HG03060 (cell line): ENCODE results near the gene SLC35B4.
A peak's percentile ranks its signal among the peaks of the same experiment; 100 is the strongest.
"Not testable (repeated sequence)": the region's sequence is repeated elsewhere in the genome, so short reads cannot be mapped to it uniquely, and the experiment has no call there.

Source experiments
- ATAC-seq: cut with Tn5 transposase; IDR thresholded peaks from one replicate; pipeline ENCODE4 v1.9.1; 2021; ENCODE audit warnings: low read depth, moderate number of reproducible peaks; ENCODE audit not compliant: unreplicated experiment

The SLC35B4 gene

DNA sequence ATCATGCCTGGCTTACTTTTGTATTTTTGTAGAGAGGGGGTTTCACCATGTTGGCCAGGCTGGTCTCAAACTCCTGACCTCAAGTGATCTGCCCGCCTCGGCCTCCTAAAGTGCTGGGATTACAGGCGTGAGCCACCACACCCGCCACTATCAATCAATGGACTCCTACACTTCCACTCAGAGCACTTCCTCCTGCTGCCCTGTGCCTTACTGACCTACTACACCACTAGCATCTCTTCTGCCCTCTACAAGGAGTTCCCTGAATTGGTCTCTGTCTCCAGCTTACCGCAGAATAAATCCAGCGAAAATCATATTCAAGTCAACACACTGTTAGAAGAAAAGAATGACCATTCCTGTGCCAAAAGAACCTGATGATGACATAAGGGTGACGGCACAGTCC, 20.7 kb downstream of the SLC35B4 start:
- ATAC-seq, result not testable (repeated sequence)

DNA sequence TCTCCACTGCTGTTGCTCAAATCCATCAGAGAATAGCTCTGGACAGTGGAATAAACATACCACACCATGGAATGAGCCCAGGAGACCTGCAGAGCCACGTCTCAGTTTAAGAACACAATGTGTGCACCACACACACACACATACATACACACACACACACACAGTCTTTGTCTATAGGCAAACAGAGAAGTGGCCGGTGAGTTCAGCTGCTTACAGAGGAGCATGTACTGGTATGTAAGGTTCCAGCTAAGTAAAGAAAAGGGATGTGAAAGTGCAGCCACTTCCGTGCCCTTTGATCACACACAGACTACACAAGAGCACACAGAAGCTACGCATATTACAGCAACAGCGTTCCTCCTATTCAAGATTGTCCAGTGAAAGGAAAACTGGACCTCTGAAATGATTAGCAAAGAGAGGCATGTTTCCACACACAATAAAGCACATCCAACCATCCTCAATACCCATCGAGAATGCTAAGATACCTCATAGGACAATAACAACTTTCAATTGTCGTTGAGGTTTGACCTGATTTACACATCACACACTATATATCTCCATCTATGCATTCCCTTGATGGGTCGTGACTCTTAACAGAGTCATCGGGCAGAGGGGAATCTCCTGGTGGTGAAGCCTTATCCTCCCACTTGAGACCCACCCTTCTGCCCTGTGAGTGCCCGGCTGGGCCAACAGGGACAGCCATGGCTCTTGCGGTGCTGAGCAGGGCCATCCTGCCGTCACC, 23.6 kb downstream of the SLC35B4 start:
- ATAC-seq, result peak; percentile 100

DNA sequence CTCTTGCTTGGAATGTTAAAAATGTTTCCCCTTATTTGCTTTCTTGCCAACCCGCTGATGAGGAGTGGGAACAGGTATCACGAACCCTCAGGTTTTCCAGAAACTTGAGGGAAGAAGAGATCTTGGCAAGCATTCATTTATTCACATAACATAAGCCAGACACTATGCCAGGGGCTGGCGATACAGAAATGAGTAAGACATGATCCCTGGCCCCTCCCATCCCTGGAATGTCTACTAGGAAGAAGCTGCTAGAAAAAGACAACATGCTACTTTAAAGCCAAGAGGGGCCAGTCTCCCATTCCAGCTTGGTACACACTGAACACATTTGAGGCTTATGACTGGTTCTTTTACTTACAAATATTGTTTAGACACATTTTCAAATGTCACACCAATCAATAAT, 26.4 kb downstream of the SLC35B4 start:
- ATAC-seq, result no peak

DNA sequence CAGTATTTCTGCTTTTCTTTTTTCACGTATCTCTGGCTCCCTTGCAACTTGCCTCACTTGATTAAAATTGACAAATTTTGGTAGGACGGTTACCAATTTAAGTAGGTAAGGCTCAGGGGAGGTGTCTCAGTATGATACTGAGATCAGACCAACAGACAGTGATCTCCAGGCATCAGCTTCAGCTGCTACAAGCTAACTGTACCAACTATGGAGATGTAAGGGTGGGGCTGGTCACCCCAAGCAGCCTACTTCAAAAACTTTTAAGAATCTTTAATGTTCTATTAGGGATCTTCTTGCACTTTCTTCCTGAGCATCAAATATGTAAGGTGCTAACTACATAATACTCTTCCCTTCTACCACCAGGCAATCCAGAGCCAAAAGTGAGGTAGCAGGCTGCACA, 26.9 kb downstream of the SLC35B4 start:
- no peak for ATAC-seq

DNA sequence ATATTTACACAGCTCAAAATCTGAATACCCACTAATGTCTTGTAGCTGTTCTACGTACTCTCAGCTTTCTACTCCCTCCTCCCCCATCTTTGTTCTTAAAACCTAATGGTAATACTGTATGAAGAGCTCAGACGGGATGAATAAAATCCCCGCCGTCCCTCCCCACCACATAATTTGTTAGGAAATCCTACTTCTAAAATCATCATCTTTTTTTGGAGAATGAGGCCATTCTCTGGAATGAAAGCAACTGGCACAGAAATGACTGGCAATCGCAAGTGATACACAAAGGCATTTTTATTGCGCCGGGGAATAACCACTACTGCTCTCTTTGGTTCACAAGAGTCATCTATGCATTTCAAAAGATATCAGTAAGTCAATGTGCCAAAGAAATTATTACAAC, 27.3 kb downstream of the SLC35B4 start:
- no peak for ATAC-seq

DNA sequence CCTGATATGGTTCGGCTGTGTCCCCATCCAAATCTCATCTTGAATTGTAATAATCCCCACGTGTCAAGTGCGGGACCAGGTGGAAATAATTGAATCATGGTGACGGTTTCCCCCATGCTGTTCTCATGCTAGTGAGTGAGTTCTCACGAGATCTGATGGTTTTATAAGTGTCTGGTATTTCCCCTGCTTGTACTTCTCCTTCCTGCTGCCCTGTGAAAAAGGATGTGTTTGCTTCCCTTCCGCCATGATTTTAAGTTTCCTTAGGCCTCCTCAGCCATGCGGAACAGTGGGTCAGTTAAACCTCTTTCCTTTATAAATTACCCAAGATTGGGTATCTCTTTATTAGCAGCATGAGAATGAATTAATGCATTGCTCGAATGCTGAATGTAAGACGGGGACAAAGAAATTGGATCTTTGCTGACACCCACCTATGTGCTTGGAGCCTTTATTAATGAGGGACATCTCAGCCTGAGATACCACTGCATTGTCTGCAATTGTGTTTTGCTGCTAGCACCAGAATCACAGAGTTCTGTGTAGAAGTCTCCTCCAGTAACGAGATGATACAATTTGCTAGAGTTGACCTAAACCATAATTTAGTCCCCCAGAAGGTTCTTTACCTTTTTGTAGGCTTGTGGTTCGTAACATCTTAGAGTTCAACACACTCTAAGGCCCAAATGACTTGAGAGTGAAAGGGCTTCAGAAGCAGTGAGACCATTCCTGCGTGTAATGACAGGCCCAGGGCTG, 28.6 kb downstream of the SLC35B4 start:
- ATAC-seq, result no peak

DNA sequence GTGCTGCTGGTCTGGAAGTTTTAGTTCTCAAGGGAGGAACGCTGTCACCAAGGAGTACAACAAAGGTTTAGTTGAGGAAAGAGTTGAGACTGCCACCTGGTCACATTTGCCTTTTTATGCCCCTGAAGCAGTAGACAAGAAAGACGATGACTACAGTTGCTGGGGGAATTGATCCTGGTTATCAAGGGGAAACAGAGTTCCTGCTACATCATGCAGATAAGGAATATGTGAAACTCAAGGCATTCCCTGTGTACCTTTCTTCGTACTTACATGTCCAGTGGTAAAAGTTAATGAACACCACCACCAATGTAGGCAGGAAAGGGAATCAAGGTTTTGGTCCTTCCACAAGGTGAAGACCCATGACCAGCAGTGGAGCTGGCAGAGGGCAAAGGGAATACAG, 31.8 kb downstream of the SLC35B4 start:
- ATAC-seq, result no peak

DNA sequence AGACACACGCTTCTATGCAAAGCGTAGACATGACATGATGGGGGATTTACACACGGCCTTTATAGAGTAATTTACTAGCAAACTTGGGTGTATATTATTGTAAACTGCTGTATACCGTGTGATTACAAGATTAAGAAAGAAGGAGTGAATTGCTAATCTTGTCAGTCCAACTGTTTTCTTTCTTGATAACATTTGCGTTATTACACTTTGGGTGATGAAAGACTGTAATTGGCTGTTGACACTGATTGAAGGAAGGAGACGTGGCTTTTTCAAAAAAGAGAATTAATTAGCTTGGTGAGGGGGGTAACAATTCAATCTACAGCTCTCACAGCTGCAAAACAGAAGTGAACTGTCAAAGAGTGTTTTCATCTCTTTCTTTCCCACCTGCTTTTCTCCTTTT, 32.7 kb downstream of the SLC35B4 start:
- ATAC-seq, result no peak

DNA sequence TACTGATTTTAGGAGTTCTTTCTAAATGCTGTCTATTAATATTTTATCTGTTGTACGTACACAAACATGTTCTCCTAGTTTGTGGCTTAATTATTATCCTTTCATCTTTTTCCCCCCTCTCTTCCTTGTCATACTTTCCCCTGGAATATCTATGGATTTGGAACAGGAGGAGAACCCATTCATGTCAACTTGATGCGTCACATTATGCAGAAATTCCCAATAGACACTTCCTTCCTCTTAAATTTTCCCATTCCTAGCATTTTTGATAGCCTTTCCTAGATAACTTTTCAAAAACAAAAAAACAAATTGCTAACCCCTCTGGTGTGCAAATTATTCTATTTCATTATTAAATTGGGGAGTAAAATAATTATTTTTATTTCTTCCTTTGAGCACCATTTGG, 36.2 kb downstream of the SLC35B4 start:
- no peak for ATAC-seq

DNA sequence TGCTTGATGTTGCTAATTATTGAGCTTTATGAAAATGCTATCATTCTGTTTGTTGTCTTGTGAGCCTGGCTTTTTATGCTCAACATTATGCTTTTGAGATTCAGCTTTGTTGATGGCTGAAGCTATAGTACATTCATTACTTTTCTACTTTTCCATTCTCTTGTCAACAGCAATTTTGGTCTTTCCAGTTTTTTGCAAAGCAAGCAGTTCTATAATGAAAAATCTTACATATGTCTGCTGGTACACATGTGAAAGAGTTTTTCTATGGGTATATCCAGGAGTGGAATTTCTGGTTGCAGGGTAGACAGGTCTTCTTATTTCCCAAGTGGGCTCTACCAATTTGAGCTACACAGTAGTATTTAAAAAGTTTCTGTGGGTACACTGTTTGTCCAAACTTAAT, 36.8 kb downstream of the SLC35B4 start:
- no peak for ATAC-seq

DNA sequence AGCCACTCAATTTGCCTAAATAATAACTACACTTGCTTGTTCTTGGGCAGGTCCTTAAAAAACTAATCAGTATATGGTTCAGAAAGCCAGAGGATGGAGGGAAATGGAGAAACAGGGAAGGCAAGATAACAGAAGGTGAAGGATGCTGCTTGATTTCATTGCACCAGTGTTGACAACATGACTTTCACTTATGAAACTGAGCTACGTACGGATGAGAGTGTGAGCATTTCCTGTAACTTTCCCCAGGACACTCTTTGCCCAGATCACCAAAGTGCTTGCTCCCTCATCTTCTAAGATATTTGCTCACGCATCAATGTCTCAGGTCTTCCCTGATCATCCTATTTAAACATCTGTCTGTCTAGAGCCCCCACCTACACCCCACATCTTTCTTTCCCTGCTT, 37.4 kb downstream of the SLC35B4 start:
- no peak for ATAC-seq

DNA sequence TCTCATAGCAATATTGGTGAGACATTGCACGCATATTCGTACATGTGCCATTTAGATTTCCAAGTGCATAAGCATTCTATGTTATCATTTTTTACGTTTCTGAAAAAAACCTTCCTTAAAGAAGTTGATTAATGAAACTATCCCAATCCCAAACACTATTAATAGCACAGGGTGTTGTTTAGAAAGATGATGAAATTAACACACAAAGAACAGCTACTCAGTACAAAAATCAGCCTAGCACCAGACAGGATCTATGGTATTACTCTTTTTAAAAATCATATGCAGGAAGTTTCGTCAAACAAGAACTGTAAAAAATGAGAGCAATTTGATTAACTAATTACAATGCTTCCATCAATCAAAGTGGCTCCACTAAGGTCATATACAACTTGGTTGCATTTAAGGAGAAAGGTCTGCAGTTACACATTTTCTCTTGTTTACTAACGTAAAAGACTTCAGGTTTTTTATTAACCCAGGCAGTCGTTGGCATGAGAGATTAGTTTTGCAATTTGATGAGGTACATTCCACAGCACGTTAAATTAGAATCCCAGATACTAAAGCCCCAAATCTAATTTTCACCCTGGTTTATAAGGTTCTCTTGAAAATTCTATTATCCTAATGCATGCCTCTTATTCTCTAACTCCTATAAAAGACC, 38.1 kb downstream of the SLC35B4 start:
- ATAC-seq, result no peak

DNA sequence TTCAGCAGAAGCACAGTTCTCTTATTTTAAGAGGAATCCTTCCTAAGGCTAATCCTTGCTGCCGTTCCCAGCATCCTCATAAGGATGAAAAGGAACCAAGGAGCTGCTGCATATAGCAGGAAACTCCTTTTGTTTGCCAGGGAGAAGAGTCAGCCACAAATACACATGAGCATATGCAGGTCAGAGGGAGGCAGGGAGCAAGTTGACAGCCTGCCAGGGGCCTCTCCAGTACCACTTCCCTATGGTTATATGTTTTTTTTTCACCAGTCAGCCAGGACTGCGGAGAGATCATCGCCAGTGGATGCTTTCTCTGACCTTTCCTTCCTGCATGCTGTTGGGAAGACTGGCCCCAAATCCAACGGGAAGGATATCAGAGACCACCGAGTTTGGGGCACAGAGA, 39.8 kb downstream of the SLC35B4 start:
- ATAC-seq, result no peak

DNA sequence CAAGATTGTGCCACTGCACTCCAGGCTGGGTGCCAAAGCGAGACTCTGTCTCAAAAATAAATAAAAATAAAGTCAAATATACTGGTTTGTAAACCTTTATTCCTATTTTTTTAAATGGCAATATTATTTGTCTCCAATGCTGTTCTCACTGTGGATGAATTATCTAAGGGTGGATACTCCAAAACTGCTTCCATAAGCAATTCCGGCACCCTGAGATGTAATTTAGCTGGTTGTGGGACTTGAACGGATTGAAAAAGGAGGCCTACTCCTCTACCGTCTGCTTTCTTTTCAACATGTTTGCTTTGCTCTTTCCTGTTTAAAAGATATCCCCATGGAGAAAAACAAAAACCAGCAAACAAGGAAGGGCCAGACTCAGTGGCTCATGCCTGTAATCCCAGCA, 54.4 kb downstream of the SLC35B4 start:
- ATAC-seq, result no peak

DNA sequence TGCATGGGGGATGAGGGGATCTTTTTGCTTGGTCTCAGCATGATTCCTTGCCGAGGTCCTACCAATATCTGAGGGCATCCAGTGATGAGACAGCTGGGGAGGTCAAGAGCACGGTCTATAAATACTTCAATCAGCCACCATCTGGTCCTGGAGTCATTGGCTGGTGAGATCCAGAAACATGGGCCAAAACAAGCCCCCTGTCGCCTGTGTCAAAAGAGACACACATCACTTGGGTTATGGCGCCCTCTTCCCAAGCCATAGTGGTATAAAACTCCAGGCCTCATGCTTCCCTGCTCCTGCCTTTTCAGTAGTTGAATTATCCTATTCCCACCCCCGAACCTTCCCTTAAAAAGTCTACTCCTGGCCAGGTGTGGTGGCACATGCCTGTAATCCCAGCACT, 60.9 kb downstream of the SLC35B4 start:
- ATAC-seq, result no peak

DNA sequence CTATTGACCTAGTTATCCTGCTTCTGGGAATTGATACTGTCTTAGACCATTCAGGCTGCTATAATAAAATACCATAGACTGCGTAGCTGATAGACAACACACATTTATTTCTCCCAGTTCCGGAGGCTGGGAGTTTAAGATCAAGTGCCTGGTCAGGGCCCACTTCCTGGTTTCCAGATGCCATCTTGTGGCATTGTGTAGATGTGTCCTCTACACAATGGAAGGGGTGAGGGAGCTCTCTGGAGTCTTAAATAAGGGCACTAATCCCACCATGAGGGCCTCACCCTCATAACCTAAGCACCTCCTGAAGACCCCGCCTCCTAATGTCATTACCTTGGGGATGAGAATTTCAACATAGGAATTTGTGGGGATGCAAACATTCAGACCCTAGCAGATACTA, 62.4 kb downstream of the SLC35B4 start:
- ATAC-seq, result no peak

DNA sequence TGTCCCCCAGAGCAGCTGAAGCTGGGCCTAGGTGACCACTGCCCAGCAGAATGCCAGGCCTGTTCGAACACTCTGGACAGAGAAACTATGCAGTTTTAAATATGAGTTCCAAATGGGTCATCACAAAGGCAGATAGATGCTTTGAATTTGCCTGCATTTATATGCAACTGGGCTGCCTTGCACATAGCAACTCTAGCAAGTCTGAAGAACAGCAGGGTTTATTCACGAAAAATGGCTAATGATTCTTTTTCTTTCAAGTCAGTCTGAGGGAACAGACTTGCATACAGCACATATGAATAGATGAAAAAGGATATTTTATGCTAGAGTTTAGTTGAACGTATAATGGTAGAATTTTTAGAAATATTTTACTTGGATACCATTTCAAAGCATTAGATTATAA, 68.5 kb downstream of the SLC35B4 start:
- ATAC-seq, result no peak

DNA sequence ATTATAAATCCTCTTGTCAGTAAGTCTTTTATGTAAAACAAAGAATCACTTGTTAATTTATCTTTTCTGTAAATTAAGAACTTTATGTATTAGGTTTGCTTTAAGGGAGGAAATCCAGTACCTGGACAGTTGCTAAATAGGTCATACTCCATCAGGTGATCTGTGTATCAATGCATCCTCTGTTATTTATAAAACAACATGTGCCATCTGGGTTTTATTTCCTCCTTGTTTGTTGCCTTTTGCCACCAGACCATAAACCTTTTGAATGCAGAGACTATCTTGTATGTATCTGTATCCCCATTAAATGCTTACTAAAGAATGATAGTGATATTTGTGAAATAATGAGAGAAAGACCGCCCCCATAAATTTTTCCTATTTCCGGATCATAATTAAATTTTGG, 70.0 kb downstream of the SLC35B4 start:
- ATAC-seq, result no peak

DNA sequence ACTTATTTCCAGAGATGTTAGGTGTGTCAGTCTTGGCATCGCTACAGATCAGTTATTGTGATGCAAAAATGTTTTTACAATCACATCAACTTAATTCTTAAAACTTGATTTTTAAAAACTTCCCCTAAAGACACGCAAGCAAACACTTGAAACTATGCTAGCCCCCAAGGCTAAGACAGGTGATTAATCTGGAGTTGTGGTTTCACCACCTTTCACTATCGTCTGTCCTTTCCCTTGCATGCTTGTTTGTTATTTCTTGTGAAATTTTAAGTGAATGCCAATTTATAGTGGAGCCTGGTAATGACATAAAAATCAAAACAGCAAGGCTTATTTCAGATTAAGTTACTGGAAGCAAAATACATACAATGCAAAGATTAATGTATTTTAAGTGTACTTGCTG, 70.4 kb downstream of the SLC35B4 start:
- no peak for ATAC-seq

DNA sequence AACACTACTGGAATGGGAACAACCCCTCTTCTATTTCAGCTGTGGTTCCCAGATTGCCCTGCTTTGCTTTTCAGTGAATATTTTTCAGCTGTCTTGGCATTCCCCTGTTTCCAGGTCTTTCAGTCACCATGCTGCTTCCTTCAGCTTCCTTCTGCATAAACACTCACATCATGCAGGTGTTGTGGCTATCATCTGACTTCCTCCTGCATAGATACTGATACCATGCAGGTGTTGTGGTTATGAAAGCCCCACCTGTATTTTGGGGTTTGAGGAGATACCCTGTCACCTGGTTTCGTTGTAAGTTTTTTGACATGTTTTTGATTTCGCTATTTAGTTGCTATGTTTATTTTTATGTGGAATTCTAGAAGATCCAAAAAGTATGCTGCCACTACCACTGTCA, 71.5 kb downstream of the SLC35B4 start:
- ATAC-seq, result no peak
